GM12878 (cell line): Measurements from ENCODE around the gene PGAM2. TPM values are rescaled to one million over a fixed set of nuclear protein-coding genes. Genes with fewer than 3 reads are reported as not detected.
A peak's percentile ranks its signal among the peaks of the same experiment; 100 is the strongest.

ENCODE experiments used
- BHLHE40 ChIP-seq, 2 experiments: fragments of 450-650 bp in 1 of 2; IDR thresholded peaks; 2 replicates each; pipeline ENCODE4 v1.6.1; 2011 to 2017; ENCODE audit warnings: low read depth in 2 of 2, borderline replicate concordance in 1 of 2, improper control_type of control experiment in 1 of 2, low read length in 1 of 2, mild to moderate bottlenecking in 1 of 2
- BRCA1 ChIP-seq: IDR thresholded peaks from 2 replicates; pipeline ENCODE4 v1.6.1; 2011; ENCODE audit warnings: low read depth, low read length, improper control_type of control experiment
- CBX3 ChIP-seq: fragments of 200-600 bp; sonication (generic); IDR thresholded peaks from 2 replicates; pipeline ENCODE4 v1.6.1; 2016; ENCODE audit warnings: low read depth, borderline replicate concordance
- CEBPB ChIP-seq, 2 experiments: fragments of 150-350 bp in 1 of 2; IDR thresholded peaks; 2 replicates each; pipeline ENCODE4 v1.6.1; 2012 to 2014; ENCODE audit warnings: low read depth in 2 of 2, low read length in 2 of 2, borderline replicate concordance in 1 of 2, inconsistent platforms in 1 of 2
- FOS ChIP-seq: IDR thresholded peaks from 3 replicates; pipeline ENCODE4 v1.6.1; 2011; ENCODE audit warnings: borderline replicate concordance; ENCODE audit not compliant: insufficient read length; ENCODE audit errors: extremely low read depth
- HDAC6 ChIP-seq: fragments of 200-600 bp; sonication (generic); IDR thresholded peaks from one replicate; pipeline ENCODE4 v1.8.0; 2017; ENCODE audit warnings: antibody characterized with exemption; ENCODE audit not compliant: unreplicated experiment
- JUND ChIP-seq: IDR thresholded peaks from 2 replicates; pipeline ENCODE4 v1.6.1; 2012; ENCODE audit warnings: low read depth, mild to moderate bottlenecking, low read length, improper control_type of control experiment, moderate library complexity
- KAT2A ChIP-seq: conservative IDR thresholded peaks from 2 replicates; pipeline ENCODE4 v1.6.1; 2011; ENCODE audit warnings: low read depth, low read length; ENCODE audit not compliant: control insufficient read depth
- KLF5 ChIP-seq: fragments of 450-650 bp; IDR thresholded peaks from 2 replicates; pipeline ENCODE4 v1.6.1; 2014; ENCODE audit warnings: mild to moderate bottlenecking; ENCODE audit not compliant: partially characterized antibody
- LARP7 ChIP-seq: fragments of 450-650 bp; IDR thresholded peaks from 2 replicates; pipeline ENCODE4 v1.6.1; 2017; ENCODE audit warnings: mild to moderate bottlenecking
- MTA3 ChIP-seq: IDR thresholded peaks from 2 replicates; pipeline ENCODE4 v1.6.1; 2012; ENCODE audit warnings: low read length, inconsistent platforms, borderline replicate concordance
- MYB ChIP-seq: fragments of 150-350 bp; IDR thresholded peaks from 2 replicates; pipeline ENCODE4 v1.6.1; 2014; ENCODE audit warnings: mild to moderate bottlenecking, low read depth, low read length, borderline replicate concordance
- NBN ChIP-seq: fragments of 450-650 bp; IDR thresholded peaks from 2 replicates; pipeline ENCODE4 v1.6.1; 2016
- NFIC ChIP-seq: IDR thresholded peaks from 2 replicates; pipeline ENCODE4 v1.6.1; 2012; ENCODE audit warnings: low read depth, mild to moderate bottlenecking, inconsistent platforms, low read length, moderate library complexity
- NRF1 ChIP-seq: conservative IDR thresholded peaks from 2 replicates; pipeline ENCODE4 v1.6.1; 2011; ENCODE audit warnings: mild to moderate bottlenecking, low read depth, low read length, improper control_type of control experiment
- PML ChIP-seq: IDR thresholded peaks from 2 replicates; pipeline ENCODE4 v1.6.1; 2012; ENCODE audit warnings: low read length, inconsistent platforms
- RFX5 ChIP-seq: IDR thresholded peaks from 2 replicates; pipeline ENCODE4 v1.6.1; 2011; ENCODE audit warnings: low read depth, low read length, improper control_type of control experiment
- SMARCA5 ChIP-seq: fragments of 450-650 bp; IDR thresholded peaks from 2 replicates; pipeline ENCODE4 v1.6.1; 2017; ENCODE audit warnings: mild to moderate bottlenecking
- STAT1 ChIP-seq: fragments of 450-650 bp; conservative IDR thresholded peaks from 2 replicates; pipeline ENCODE4 v1.6.1; 2014; ENCODE audit warnings: antibody characterized with exemption, mild to moderate bottlenecking
- SUPT20H ChIP-seq: IDR thresholded peaks from 2 replicates; pipeline ENCODE4 v1.6.1; 2011; ENCODE audit warnings: low read depth, mild to moderate bottlenecking, low read length, moderate library complexity, borderline replicate concordance; ENCODE audit not compliant: control insufficient read depth
- TBL1XR1 ChIP-seq: IDR thresholded peaks from 2 replicates; pipeline ENCODE4 v1.6.1; 2012; ENCODE audit warnings: low read depth, low read length, improper control_type of control experiment
- ZNF24 ChIP-seq: fragments of 450-650 bp; IDR thresholded peaks from 2 replicates; pipeline ENCODE4 v1.6.1; 2017; ENCODE audit warnings: antibody characterized with exemption, mild to moderate bottlenecking
- polyA plus RNA-seq, 11 experiments: library from polyadenylated mRNA; depleted of rRNA in 4 of 11; unstranded in 6 of 11; stranded (reverse) in 5 of 11; fragments of >200 nt; fragmentation: Nextera tagmentation in 4 of 11; fragmentation: Illumina TruSeq in 1 of 11; extraction: Ambion mirVana in 4 of 11; extraction: Trizol in 1 of 11; gene quantifications; 1 replicate in 1 of 11; 2 replicates in 10 of 11; pipeline versions ENCODE4 v1.2.1 to v1.2.3, GENCODE V29; 2011 to 2016; ENCODE audit warnings: inconsistent platforms in 2 of 11, missing spikeins in 2 of 11, low read depth in 1 of 11
- total RNA-seq, 4 experiments: library from RNA; depleted of rRNA in 3 of 4; stranded (reverse); fragments of >200 nt in 3 of 4; fragmentation: Illumina TruSeq in 1 of 4; extraction: Trizol in 1 of 4; gene quantifications; 2 replicates each; pipeline versions ENCODE4 v1.2.1 to v1.2.3, GENCODE V29; 2013 to 2021
- TF ChIP-seq, protein P1 (sequence below): fragments of 150-350 bp; IDR thresholded peaks from 2 replicates; pipeline ENCODE4 v1.6.1; 2014; ENCODE audit warnings: mild to moderate bottlenecking, low read depth, low read length
- TF ChIP-seq, protein P2 (sequence below): IDR thresholded peaks from 2 replicates; pipeline ENCODE4 v1.6.1; 2011; ENCODE audit warnings: low read depth, low read length, improper control_type of control experiment, borderline replicate concordance
- TF ChIP-seq, protein P3 (sequence below): fragments of 450-650 bp; IDR thresholded peaks from 2 replicates; pipeline ENCODE4 v1.6.1; 2017; ENCODE audit warnings: low read depth, mild to moderate bottlenecking, moderate library complexity
- TF ChIP-seq, protein P4 (sequence below), 3 experiments: IDR thresholded peaks in 2 of 3; conservative IDR thresholded peaks in 1 of 3; 2 replicates each; pipeline ENCODE4 v1.5.1; 2011; ENCODE audit warnings: low read depth in 3 of 3, low read length in 3 of 3, mild to moderate bottlenecking in 3 of 3, control low read depth in 2 of 3, moderate library complexity in 2 of 3, inconsistent platforms in 1 of 3, mixed read lengths in 1 of 3; ENCODE audit not compliant: control insufficient read depth in 2 of 3, insufficient read depth in 1 of 3; ENCODE audit errors: extremely low read depth in 1 of 3

Gene PGAM2
- total and polyA plus RNA-seq, 10 of the 15 experiments (the other 5 are each of a cell fraction or from before 2014, with no cell fraction given): not detected

DNA sequence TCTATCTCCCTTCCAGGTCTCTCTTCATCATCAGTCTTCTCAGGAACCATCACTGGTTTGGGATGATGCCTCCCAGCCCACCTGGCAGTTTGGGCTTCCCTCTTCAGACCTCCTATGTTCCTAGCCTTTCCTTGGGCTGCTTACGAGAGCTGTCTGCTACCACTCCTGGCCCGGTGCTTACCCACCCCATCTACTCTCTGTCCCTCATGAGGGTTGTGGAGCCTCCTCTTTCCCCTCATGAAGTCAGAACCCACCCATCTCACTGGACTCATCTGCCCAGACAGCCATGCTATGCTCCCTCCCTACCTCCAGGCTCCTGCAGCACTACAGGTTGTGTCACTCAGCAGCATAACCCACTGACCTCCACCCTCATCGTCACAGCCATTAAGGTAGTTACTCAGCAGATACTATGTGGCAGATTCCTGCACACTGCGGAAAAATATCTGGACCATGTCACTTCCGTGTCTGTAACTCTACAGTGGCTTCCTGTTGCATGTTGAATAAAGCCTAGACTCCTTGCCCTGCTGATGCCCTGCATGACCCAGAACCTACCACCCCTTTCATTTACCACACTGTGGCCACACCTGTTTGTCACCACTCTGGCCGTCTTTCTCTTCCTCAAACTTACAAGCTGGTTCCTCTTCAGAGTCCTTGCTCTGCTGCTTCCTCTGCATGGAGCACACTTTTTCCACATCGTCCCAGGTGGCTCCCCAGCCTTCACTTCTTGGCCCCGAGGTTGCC lies 18.9 kb downstream of the PGAM2 start (continued):
- no peak for TF ChIP-seq KLF5
- no peak for TF ChIP-seq MYB
- TF ChIP-seq, protein P1, sequence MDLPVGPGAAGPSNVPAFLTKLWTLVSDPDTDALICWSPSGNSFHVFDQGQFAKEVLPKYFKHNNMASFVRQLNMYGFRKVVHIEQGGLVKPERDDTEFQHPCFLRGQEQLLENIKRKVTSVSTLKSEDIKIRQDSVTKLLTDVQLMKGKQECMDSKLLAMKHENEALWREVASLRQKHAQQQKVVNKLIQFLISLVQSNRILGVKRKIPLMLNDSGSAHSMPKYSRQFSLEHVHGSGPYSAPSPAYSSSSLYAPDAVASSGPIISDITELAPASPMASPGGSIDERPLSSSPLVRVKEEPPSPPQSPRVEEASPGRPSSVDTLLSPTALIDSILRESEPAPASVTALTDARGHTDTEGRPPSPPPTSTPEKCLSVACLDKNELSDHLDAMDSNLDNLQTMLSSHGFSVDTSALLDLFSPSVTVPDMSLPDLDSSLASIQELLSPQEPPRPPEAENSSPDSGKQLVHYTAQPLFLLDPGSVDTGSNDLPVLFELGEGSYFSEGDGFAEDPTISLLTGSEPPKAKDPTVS: no peak
- no peak for TF ChIP-seq STAT1
- TF ChIP-seq NFIC: no peak
- TF ChIP-seq TBL1XR1: no peak
- TF ChIP-seq HDAC6: no peak
- no peak for TF ChIP-seq SMARCA5
- no peak for TF ChIP-seq MTA3
- no peak for TF ChIP-seq BRCA1
- TF ChIP-seq KAT2A: no peak
- no peak for TF ChIP-seq SUPT20H
- TF ChIP-seq LARP7: no peak
- no peak for TF ChIP-seq FOS
- TF ChIP-seq NRF1: no peak
- no peak for TF ChIP-seq PML
- no peak for TF ChIP-seq RFX5
- no peak for TF ChIP-seq CBX3
- peak in 1 of 2 experiments; percentile 17; a peak in 1 of 4 replicates for TF ChIP-seq BHLHE40 (IDR thresholded peaks at IDR 0.05; ENCODE audit: borderline replicate concordance in 1 of 2, low read depth in 2 of 2, low read length in 1 of 2)
- TF ChIP-seq, protein P2, sequence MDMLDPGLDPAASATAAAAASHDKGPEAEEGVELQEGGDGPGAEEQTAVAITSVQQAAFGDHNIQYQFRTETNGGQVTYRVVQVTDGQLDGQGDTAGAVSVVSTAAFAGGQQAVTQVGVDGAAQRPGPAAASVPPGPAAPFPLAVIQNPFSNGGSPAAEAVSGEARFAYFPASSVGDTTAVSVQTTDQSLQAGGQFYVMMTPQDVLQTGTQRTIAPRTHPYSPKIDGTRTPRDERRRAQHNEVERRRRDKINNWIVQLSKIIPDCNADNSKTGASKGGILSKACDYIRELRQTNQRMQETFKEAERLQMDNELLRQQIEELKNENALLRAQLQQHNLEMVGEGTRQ: no peak
- TF ChIP-seq NBN: no peak
- TF ChIP-seq CEBPB (IDR thresholded peaks at IDR 0.05; ENCODE audit: borderline replicate concordance in 1 of 2, low read depth in 2 of 2, low read length in 2 of 2): no peak
- no peak for TF ChIP-seq JUND
- TF ChIP-seq, protein P3, sequence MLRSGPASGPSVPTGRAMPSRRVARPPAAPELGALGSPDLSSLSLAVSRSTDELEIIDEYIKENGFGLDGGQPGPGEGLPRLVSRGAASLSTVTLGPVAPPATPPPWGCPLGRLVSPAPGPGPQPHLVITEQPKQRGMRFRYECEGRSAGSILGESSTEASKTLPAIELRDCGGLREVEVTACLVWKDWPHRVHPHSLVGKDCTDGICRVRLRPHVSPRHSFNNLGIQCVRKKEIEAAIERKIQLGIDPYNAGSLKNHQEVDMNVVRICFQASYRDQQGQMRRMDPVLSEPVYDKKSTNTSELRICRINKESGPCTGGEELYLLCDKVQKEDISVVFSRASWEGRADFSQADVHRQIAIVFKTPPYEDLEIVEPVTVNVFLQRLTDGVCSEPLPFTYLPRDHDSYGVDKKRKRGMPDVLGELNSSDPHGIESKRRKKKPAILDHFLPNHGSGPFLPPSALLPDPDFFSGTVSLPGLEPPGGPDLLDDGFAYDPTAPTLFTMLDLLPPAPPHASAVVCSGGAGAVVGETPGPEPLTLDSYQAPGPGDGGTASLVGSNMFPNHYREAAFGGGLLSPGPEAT: 0 out of 2 replicates have a peak, but pooled peaks have one; percentile 22
- TF ChIP-seq ZNF24: no peak
- TF ChIP-seq, protein P4, sequence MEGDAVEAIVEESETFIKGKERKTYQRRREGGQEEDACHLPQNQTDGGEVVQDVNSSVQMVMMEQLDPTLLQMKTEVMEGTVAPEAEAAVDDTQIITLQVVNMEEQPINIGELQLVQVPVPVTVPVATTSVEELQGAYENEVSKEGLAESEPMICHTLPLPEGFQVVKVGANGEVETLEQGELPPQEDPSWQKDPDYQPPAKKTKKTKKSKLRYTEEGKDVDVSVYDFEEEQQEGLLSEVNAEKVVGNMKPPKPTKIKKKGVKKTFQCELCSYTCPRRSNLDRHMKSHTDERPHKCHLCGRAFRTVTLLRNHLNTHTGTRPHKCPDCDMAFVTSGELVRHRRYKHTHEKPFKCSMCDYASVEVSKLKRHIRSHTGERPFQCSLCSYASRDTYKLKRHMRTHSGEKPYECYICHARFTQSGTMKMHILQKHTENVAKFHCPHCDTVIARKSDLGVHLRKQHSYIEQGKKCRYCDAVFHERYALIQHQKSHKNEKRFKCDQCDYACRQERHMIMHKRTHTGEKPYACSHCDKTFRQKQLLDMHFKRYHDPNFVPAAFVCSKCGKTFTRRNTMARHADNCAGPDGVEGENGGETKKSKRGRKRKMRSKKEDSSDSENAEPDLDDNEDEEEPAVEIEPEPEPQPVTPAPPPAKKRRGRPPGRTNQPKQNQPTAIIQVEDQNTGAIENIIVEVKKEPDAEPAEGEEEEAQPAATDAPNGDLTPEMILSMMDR (IDR thresholded peaks at IDR 0.05 in 2 of 3, conservative IDR thresholded peaks at IDR 0.05 in 1 of 3; ENCODE audit: control insufficient read depth in 2 of 3, extremely low read depth in 1 of 3, insufficient read depth in 1 of 3, low read depth in 3 of 3, low read length in 3 of 3): no peak
